ENCODE data around the gene CHMP1A.
"Not testable (repeated sequence)": the region's sequence is repeated elsewhere in the genome, so short reads cannot be mapped to it uniquely, and the experiment has no call there.

Gene CHMP1A

DNA sequence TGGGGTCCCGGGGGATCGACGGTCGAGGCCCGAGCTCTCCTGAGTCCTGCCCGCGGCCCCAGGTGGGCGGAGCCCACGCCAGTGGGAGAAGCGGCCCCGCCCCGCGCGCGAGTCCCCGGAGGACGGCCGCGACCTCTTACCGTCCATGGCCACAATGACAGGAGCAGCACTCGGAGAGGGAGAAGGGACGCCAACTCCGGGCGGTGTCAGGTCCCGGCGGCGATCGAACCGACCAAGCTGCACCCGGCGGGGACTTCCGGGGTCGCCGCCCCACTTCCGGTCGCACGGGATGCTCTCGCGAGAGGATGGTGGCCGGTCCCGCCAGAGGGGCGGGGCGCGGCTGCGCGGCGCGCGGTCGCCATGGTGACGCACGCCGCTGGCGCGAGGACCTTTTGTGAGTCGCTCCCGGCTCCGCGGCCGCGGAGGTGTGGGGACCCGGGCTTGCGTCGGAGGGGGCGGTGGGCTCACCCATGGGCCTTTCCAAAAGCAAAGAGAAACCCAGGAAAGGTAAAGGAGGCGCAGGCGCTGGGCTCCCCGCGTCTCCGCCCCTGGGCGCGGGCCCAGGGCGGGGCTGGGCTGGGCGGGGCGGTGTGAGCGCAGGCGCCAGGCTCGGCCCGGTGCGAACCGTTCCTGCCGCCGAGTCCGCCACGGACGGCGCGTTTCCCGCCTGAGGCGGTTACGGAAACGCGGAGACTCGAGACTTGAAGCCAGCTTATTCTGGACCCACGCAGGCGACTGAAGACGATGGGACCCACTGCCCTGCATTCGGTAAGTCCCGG is at the start of gene CHMP1A, which contains the start of gene SPATA33:
TSS of gene CHMP1A (minus strand) at position 267 of the 779 bp plus-strand sequence. CDS start at position 147, 120 bp downstream.
TSS of gene SPATA33 (plus strand) at position 395 of the 779 bp plus-strand sequence. CDS start at position 471, 76 bp downstream.
- DNase-seq = peak; percentile 92

DNA sequence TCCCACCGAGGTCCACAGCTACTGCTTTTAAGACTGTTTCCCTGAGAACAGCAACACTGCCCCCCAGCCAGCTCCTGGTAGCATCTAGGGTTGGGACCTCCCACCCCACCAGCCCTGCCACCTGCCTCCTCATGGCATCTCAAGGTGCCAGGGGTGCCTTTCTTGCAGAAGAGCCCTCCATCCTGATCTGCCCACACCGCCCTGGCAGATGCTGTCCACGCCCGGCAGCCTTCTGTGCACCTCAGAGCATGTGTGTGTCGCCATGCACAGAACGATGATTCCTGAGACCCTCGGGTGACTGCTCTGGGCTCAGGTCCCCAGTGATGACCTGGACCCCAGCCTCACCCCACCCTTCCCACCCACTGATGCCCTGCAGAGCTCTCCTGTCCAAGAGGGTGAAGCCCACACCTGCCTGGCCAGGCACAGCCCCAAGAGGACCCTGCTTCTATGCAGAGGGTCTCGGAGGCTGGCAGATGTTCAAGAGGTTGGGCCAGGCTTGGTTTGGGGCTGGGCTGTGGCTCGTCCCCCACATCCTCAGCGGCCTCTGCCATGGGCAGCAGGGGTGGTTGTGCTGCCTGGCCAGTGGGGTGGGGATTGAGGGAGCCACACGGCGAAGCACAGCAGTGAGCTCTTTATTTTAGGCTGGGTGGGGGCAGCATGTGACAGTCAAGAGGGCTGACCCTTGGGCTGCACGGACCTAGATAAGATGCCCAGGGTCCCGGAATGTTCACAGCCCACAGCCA is 49.2 kb upstream of the CHMP1A start:
- DNase-seq = no peak

DNA sequence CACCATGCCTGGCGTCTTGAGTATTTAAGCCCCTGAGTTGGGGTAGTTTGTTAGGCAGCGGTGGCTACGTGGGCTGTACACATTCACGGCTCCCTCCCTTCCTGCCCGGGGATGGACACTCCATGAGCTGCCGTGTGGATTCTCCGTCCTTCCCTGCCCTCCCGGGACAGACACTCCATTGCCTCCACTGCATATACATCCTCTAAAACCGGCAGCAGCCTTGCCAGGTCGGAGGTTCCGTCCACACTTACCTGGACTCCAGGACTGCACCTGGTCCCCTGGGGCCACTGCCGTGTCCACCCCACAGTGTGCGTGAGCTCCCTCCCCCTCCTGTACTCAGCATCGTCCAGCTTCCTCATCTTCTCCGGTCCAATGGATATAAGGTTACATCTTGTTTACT is 47.5 kb upstream of the CHMP1A start:
- no peak for DNase-seq

DNA sequence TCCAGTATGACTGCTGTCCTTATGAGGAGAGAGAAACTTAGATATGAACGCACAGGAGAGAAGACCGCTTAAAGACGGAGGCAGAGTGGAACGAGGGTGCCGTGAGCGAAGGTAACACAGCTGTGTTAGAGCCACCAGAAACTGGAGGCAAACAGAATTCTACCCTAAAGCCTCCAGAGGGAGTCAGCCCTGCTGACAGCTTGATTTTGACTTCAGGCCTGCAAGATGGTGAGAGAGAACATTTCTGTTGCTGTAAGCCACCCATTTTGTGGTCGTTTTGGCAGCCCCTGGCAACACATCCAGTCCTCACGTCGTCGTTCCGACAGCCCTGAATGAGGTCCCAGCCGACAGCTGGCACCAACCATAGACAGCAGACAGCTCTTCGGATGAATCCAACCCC is 46.8 kb upstream of the CHMP1A start:
- no peak for DNase-seq

DNA sequence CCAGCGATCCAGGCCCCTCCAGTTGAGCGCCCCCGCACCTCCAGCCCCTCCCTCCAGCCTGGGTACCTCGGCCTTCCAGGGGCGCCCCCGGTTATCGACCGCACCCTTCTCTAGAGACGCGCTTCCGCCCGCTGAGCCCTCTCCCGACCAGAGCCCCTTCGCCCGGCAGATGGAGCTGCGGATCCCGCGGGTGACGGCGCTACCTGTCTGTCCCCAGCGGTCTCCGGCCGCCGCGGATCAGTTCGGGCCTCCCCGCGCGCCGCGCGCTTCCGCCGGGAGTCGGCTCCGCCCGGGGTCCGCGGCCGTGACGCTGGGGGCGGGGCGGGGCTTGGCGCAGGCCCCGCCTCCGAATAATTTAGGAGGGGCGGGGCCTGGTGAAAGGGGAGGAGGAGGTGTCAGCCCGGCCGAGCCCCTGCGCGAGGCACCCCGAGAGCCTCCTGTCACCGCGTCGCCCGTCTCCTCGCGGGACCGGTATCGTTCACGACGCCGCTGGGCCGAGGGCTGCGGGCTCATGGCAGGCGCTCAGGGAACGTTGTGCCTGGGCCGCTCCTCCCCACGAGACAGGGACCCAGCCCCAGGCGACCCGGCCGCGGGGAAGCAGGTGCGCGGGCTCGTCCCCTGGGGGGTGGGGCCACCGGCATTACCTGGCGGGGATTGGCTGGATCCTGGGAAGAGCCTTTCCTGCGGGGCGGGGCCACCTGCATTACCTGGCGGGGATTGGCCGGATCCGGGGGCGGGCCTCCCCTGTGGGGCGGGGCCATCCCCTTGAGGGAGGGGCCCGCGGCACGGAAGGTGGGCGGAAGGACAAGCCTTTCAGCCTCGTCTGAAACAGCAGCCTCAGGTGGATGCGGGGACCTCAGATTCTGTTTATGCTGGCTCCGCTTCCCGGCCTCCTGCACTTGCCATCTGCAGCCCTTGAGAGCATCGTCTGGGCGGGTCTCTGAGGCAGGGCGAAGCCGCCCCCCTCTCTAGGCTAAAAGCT is 44.2 kb upstream of the CHMP1A start, which contains the start of gene SPATA2L:
TSS of gene SPATA2L (minus strand) at position 281 of the 982 bp plus-strand sequence. CDS start 473 bp downstream, outside the sequence.
- DNase-seq = peak; percentile 97

DNA sequence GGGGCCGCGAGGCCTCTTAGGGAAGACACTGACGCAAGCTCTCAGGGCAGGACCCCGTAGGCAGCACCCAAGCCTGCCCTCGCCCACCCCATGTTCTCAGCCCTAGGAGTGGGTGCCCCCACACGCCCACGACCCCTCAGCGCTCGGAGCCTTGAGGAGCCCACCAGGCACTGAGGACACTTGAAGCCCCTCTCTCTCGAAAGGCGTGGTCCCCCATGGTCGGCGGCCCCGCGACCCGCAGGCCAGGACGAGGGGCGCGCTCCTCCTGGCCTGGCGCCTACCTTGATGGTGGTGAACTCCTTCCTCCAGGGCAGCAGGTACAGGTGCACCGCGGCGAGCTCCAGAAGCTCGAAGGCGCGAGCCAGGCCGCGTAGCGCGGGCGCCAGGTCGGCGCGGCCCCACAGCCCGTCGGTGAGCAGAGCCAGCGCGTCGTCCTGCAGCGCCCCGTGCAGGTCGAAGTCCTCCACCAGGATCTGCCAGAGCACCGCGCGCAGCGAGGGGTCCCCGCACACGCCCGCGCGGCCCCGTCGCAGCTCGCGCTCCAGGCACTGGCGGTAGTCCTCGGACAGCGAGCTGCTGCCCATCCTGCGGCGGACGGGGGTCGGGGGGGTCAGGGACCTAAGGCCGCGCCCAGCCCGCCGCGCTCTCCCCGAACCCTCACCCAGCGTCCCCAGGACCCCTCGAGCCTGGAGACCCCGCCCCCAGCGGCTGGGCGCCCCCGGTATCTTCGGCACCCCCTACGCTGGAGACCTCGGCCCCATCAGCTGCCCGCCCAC is 43.3 kb upstream of the CHMP1A start:
- DNase-seq = peak; percentile 62

DNA sequence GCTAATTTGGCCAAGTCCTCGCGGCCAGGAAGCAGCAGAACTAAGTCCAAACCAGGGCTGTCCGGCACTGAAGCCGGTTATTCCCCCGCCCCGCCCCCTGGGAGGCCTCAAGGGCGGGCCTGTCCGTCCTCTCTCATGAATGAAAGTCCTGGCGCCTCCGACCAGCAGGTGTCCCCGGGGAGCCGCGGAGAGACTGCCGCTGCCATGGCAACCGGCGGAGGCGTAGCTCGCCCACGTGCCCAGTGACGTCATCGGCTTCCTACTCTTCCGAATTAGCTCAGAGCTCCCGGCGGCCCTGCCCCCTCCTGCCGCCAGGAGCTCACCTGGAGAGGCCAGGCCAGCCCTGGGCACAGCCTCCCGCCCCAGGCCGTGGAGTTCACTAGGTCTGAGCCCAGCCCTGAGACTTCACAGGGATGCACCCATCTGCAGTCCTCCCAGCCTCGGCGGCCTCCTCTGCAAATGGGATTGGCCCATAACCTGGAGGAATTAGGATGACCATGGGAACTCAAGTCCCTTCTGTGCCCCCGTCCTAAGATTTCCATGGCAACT is 42.7 kb upstream of the CHMP1A start:
- peak; percentile 96 for DNase-seq

DNA sequence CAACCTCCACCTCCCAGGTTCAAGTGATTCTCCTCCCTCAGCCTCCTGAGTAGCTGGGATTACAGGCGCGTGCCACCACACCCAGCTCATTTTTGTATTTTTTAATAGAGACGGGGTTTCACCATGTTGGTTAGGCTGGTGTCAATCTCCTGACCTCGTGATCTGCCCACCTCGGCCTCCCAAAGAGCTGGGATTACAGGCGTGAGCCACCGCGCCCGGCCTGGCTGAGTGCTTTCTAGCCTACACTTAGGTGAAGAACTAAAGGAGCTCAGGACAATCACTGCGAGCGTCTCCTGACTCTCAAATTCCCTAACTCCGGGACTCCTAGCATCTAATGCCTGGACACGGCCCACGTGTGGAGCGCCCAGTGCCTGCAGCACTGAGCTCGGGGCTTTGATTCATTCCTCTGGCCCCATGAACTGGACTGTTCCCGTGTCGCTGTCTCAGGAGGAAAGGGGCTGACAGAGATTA is 42.2 kb upstream of the CHMP1A start:
- not testable (repeated sequence) for DNase-seq

DNA sequence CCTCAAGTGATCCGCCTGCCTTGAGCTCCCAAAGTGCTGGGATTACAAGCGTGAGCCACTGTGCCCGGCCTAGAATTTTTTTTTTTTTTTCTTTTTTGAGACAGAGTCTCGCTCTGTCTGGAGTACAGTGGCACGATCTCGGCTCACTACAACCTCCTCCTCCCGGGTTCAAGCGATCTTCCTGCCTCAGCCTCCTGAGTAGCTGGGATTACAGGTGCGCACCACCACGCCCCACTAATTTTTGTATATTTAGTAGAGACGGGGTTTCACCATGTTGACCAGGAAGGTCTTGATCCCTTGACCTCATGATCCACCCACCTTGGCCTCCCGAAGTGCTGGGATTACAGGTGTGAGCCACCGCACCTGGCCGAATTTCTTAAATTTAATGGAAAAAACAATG is 41.2 kb upstream of the CHMP1A start:
- DNase-seq = not testable (repeated sequence)

DNA sequence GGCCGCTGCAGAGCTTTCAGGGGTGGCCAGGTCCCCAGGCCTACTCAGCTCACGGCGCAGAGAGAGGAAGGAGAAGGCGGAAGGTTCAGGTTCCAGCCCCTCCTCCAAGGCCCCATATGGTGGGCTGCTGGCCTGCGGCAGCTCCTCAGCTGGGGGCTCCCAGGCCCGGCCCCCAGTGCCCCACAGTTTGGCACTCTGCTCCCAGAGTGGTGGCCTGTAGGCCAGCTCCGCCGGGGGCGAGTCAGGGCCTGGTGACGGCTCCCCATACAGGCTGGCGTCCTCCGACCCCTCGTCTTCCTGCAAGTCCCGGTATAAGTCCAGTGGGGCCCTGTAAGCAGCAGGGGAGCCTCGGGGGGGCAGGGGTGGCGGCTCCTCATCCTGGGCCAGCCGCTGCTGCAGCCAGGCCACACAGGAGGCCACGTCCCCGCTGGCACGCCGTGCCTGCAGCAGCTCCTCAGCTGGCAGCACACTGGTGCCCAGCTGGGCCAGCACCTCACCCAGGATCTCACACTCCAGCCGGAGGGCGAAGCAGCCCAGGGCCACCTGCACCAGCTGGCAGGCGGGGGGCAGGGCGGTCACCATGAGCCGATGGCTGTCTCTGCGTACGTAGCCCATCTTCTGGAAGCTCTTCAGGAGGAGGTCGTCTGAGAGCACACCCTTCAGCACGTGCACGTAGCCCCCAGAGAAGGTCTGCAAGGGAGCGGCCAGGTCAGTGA is 40.3 kb upstream of the CHMP1A start:
- DNase-seq = no peak

DNA sequence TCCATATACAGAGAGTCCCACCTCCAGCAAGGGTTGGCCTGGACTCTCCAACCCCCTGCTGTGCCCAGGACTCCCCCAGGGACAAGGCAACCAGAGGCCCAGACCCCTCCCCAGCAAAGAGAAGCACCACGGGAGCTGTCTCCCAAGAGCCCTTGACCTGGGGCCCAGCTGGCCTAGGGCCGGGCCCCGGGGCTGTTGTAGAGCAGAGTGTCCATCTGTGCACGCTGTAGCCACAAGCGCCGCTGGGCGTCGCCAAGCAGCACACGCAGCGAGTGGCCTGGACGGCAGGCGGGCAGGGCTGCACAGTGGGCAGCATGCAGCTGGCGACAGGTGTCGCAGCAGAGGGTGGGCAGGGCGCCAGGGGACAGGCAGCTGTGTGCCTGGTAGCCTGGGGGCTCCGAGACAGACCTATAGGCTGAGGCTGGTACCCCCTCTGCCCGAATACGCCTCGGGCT is 39.7 kb upstream of the CHMP1A start:
- DNase-seq = no peak

DNA sequence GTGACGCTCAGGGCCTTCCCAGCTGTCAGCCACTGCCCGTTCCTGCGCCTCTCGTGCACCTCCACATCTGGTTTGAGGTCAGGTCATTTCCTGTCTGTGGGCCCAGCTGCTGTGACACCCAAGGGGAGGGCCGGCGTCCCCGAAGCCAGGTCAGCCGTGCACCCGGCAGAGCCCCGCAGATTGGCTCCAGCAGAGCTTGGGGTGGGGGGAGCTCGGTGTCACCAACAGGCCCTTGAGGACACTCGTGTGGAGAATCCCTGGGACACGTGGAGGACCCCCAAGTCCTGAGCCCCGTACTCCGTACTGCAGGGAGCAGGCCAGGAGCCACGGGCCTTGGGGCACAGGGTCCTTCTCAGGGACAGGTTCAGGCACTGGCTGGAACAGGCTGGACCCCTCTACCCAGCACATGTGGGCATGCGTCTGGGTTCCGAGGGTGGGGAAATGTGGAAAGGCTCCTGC is 39.2 kb upstream of the CHMP1A start:
- DNase-seq = no peak

DNA sequence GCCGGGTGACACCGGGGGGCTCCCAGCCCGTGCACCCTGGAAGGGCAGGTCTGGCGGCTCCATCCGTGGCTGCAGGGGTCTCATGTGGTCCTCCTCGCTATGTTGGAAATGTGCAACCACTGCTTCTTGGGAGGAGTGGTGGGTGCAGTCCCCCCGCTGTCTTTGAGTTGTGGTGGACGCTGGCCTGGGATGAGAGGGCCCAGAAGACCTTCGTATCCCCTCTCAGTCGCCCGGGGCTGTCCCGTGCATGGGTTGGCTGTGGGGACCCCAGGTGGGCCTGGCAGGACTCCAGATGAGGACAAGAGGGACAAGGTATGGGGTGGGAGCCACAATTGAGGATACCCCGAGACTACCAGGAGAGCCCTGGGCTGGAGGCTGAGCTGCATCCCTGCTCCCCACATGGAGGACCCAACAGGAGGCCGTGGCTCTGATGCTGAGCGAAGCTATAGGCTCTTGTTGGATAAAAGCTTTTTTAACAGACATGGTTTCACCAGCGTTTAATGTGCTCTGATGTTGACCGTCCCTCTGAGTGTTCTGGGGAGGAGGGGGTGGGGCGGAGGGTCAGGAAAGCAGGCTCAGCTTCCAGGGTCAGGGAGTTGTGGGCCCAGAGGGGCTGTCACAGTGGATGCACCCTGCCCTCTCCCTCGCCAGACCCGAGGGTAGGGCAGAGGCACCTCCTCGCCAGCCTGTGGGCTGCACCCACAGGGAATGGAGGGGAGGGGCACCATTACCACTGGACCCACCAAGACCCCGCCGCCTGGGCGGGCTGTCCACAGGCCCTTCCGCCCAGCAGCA is 38.6 kb upstream of the CHMP1A start:
- no peak for DNase-seq

DNA sequence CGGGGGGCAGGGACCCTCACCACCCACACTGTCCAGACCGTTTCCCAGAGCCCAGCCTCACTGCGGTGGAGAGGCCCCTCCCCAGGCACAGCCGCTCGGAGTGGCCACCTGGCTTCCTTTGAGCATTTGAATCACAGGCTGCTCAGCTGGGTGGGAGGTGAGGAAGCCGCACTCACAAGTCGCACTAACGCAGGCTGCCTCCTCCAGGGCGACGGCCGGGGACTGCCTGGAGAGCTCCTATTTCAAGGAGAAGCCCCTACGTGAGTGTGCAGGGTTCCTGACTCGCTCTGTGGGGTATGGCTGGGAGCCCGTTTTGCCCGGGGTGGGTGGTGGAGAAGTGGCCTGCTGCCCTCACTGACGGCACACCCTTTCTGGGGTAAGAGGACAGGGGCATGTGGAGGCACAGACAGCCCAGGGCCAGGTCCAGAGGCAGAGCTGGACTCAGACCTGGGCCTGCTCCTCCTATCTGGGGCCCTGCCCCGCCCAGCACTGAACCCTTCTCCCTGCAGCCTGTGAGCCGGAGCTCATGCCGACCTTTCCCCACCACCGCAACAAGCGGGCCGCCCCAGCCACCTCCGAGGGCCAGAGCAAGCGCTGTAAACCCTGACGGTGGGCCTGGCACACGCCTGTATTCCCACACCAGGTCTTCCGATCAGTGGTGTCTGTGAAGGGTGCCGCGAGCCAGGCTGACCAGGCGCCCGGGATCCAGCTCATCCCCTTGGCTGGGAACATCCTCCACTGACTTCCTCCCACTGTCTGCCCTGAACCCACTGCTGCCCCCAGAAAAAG is 37.8 kb upstream of the CHMP1A start:
- DNase-seq = no peak

DNA sequence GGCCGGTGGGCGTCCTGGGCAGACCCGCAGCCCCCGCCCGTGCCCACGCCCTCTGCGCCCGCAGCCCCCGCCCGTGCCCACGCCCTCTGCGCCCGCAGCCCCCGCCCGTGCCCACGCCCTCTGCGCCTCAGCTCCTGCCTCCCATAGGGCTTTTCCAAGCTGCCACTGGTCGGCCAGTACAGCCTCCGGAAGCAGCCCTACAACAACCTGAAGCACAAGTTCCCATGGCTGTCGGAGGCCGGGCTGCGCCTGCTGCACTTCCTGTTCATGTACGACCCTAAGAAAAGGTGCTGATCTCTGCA is 37.2 kb upstream of the CHMP1A start:
- DNase-seq = not testable (repeated sequence)

DNA sequence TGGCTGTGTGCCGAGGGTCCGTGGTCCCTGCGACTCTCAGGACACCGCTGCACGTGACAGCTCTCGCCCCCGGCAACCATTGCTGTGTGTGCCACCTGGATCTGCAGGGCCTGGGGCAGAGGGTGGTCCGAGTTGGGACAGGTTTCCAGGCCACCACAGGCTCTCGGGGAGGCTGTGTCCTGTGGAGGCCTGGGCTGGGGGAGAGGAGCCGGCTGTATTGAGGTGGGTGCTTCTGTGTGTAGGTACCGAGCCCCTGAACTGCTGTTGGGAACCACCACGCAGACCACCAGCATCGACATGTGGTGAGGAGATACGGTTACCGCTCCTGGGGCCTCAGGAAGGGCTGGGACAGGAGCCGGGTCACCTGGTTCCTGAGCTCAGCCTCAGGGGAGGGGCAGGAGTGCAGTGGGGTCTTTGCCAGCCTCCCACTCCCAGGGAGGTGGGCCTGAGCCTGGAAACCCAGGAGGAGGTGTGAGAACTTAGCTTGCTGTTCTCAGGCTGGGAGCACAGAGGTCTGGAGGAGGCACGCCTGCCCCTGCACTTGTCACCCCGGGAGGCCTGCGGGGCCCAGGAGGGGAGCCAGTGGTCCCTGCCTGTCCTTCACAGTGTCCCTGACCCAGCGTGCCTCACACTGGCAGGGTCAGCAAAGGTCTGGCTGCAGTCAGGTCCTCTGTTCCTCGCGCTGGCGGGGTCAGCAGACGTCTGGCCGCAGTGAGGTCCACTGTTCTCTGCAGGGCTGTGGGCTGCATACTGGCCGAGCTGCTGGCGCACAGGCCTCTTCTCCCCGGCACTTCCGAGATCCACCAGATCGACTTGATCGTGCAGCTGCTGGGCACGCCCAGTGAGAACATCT is 36.6 kb upstream of the CHMP1A start:
- no peak for DNase-seq

DNA sequence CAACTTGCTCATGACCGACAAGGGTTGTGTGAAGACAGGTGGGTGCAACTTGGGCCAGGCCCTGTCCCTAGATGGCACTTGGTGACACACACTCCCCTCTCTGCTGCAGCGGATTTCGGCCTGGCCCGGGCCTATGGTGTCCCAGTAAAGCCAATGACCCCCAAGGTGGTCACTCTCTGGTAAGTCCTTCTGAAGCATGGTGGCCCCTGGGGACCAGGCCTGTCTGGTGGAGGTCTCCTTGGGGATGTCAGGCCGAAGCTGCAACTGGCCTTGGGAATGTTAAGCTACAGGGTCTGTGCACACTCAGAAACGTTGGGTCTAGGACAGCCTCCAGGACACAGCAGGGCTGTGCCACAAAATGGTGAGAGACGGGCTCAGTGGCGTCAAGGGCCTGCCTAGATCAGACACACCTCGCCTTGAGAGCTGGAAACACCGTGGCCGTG is 35.8 kb upstream of the CHMP1A start:
- no peak for DNase-seq

DNA sequence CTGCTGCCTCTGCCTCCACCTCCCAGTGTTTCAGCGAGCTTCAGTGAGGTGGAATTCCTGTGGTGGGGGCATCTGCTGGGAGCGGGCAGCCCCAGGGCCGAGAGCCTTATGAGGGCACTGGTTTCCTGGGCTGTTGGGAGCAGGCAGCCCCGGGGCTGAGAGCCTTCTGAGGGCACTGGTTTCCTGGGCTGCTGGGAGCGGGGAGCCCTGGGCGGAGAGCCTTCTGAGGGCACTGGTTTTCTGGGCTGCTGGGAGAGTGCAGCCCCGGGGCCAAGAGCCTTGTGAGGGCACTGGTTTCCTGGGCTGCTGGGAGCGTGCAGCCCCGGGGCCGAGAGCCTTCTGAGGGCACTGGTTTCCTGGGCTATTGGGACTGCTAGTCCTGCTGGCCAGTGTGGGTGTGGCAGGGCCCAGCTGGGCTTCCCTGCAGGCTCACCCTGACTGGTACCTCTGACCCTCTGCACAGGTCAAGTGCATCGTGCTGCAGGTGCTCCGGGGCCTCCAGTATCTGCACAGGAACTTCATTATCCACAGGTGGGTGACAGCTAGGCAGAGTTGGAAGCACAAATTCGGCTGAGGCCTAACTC is 34.6 kb upstream of the CHMP1A start:
- no peak for DNase-seq
